Testis (tissue), 2 donors: ENCODE results near the gene TP53INP2.

Experiments
- CTCF ChIP-seq, 3 experiments: fragments of 450-650 bp in 2 of 3; fragments of 200-600 bp in 1 of 3; sonication (generic) in 1 of 3; IDR thresholded peaks; one replicate each; pipeline ENCODE4 v1.5.1; 2016 to 2019; ENCODE audit warnings: antibody characterized with exemption in 3 of 3, mild to moderate bottlenecking in 2 of 3, moderate library complexity in 1 of 3
- POLR2A ChIP-seq: fragments of 450-650 bp; IDR thresholded peaks from one replicate; pipeline ENCODE4 v1.6.1; 2017; ENCODE audit warnings: antibody characterized with exemption, mild to moderate bottlenecking, moderate library complexity

GRCh38 chr20:34706912-34707784, 3.0 kb downstream of the TP53INP2 start:
- TF ChIP-seq CTCF (IDR thresholded peaks at IDR 0.05) (no peak), POLR2A (no peak)
